NT2/D1 (cell line): ENCODE data around the gene SLX4.

Experiments used
- SUZ12 ChIP-seq: IDR thresholded peaks from 2 replicates; pipeline ENCODE4 v1.6.1; 2011; ENCODE audit not compliant: insufficient read length, insufficient read depth; ENCODE audit errors: extremely low read depth
- YY1 ChIP-seq: IDR thresholded peaks from 2 replicates; pipeline ENCODE4 v1.6.1; 2011; ENCODE audit not compliant: insufficient read length, insufficient read depth
- ZNF274 ChIP-seq: IDR thresholded peaks from 2 replicates; pipeline ENCODE4 v1.6.1; 2011; ENCODE audit warnings: mild to moderate bottlenecking, low read depth, low read length

DNA sequence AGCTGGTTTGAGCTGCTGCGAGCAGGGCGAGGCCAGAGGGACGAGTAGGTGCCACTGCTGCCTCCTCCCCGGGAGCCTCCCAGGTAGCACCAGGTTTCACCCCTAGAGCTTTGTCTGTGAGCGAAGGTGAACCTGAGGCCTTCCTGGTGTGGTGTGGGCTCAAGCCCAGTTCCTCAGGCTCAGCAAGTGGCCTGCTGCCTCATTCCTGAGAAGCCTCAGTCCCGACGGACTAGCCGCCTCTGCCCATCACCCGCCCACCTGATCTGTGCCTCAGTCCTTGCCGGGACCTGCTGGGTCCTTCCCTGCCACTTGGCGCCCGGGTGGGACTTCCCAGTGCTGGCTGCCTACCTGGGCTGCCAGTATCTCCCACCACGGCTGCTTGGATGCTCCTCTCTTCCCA, 35.9 kb downstream of the SLX4 start:
- TF ChIP-seq ZNF274 (no peak), YY1 (no peak), SUZ12 (no peak)
